CD4-positive, alpha-beta T cell treated with Interleukin-17A for 4 hours (primary cell): ENCODE results near the gene PPP1R13B.
"Not testable (repeated sequence)": the region's sequence is repeated elsewhere in the genome, so short reads cannot be mapped to it uniquely, and the experiment has no call there.

Experiments used
- DNase-seq: peaks from one replicate; pipeline ENCODE4 v3.0.0-alpha.2; 2020; ENCODE audit warnings: mixed read lengths

The PPP1R13B gene

GRCh38 chr14:103696070-103696402 lies 151.3 kb downstream of the PPP1R13B start:
- no peak for DNase-seq

GRCh38 chr14:103695296-103696069 lies 151.9 kb downstream of the PPP1R13B start:
- no peak for DNase-seq

GRCh38 chr14:103694572-103695026 lies 152.8 kb downstream of the PPP1R13B start:
- no peak for DNase-seq

- no peak for DNase-seq
Observed at GRCh38 chr14:103693515-103693914, 153.9 kb downstream of the PPP1R13B start.

- DNase-seq = no peak
Observed at GRCh38 chr14:103692871-103693270, 154.5 kb downstream of the PPP1R13B start.

GRCh38 chr14:103692159-103692558 lies 155.2 kb downstream of the PPP1R13B start:
- no peak for DNase-seq

GRCh38 chr14:103691655-103692054 lies 155.7 kb downstream of the PPP1R13B start:
- DNase-seq = not testable (repeated sequence)

GRCh38 chr14:103690332-103690731 lies 157.0 kb downstream of the PPP1R13B start:
- DNase-seq = no peak

- DNase-seq = no peak
Observed at GRCh38 chr14:103688906-103689902, 158.2 kb downstream of the PPP1R13B start.

GRCh38 chr14:103688441-103688840 lies 158.9 kb downstream of the PPP1R13B start:
- no peak for DNase-seq

GRCh38 chr14:103687712-103688111 lies 159.7 kb downstream of the PPP1R13B start:
- no peak for DNase-seq

GRCh38 chr14:103686831-103687485 lies 160.4 kb downstream of the PPP1R13B start:
- DNase-seq = no peak

GRCh38 chr14:103685276-103686211 lies 161.8 kb downstream of the PPP1R13B start:
- no peak for DNase-seq

- no peak for DNase-seq
Observed at GRCh38 chr14:103684871-103685270, 162.5 kb downstream of the PPP1R13B start.

- DNase-seq = no peak
Observed at GRCh38 chr14:103684471-103684870, 162.9 kb downstream of the PPP1R13B start.
